ENCODE results near the gene ZNF594. TPM values are rescaled to one million over a fixed set of nuclear protein-coding genes. Genes with fewer than 3 reads are reported as not detected.

Gene ZNF594
- total and polyA plus RNA-seq, 3 donors from 2014 or later: 5.8 to 41.3 (median 31.3) TPM

- TF ChIP-seq CTCF (IDR thresholded peaks at IDR 0.05) (no peak), POLR2A (IDR thresholded peaks at IDR 0.05) (no peak)
- DNase-seq: no peak
- H3K27ac ChIP-seq: no peak overlapping the region
- intact Hi-C loops (cut with DNase I; ENCODE audit: low total_unique reads): no loop called here
- H3K4me1 ChIP-seq: no peaks in the 10 kb centered on the region
- H3K36me3 ChIP-seq (ENCODE audit: low read depth, missing control alignments): no peaks in the 10 kb centered on the region
- no peaks in the 10 kb centered on the region for H3K9me3 ChIP-seq
- H3K4me3 ChIP-seq: no peak overlapping the region
- no peaks in the 10 kb centered on the region for H3K27me3 ChIP-seq
- WGBS, 2 donors: 75 to 94% methylated on average over 5 of the region's 5 CpGs
These were observed 18.4 kb upstream of the ZNF594 start for GRCh38 chr17:5210091-5210490.

GRCh38 chr17:5209396-5209795 is 17.7 kb upstream of the ZNF594 start:
- TF ChIP-seq POLR2A (IDR thresholded peaks at IDR 0.05): no peak
- no peak for TF ChIP-seq CTCF (IDR thresholded peaks at IDR 0.05)
- no peaks in the 10 kb centered on the region for H3K27me3 ChIP-seq
- H3K4me1 ChIP-seq: no peaks in the 10 kb centered on the region
- WGBS, 2 donors: 76 to 96% methylated on average over 3 of the region's 3 CpGs
- H3K9me3 ChIP-seq: no peaks in the 10 kb centered on the region
- no peak for DNase-seq
- intact Hi-C loops (cut with DNase I; ENCODE audit: low total_unique reads): no loop called here
- no peak overlapping the region for H3K4me3 ChIP-seq
- H3K27ac ChIP-seq: no peak overlapping the region
- H3K36me3 ChIP-seq (ENCODE audit: low read depth, missing control alignments): no peaks in the 10 kb centered on the region

- no peak for DNase-seq
- TF ChIP-seq POLR2A (IDR thresholded peaks at IDR 0.05): no peak
- no peak for TF ChIP-seq CTCF (IDR thresholded peaks at IDR 0.05)
- Histone ChIP-seq H3K27me3 (no peaks in the 10 kb centered on the region), H3K27ac (no peak overlapping the region), H3K36me3 (ENCODE audit: low read depth, missing control alignments) (no peaks in the 10 kb centered on the region), H3K4me1 (no peaks in the 10 kb centered on the region), H3K4me3 (no peak overlapping the region), H3K9me3 (no peaks in the 10 kb centered on the region)
- 93 to 94% methylated on average over 1 of the region's 1 CpG for WGBS, 2 donors
- intact Hi-C loops (cut with DNase I; ENCODE audit: low total_unique reads): no loop called here
These were observed 12.2 kb upstream of the ZNF594 start for GRCh38 chr17:5203908-5204294.

- H3K27me3 ChIP-seq: no peaks in the 10 kb centered on the region
- WGBS, 2 donors: 85 to 96% methylated on average over 8 to 14 of the region's 14 CpGs
- no peak for TF ChIP-seq POLR2A (IDR thresholded peaks at IDR 0.05)
- TF ChIP-seq CTCF (IDR thresholded peaks at IDR 0.05): no peak
- H3K4me1 ChIP-seq: no peaks in the 10 kb centered on the region
- DNase-seq: no peak
- H3K36me3 ChIP-seq (ENCODE audit: low read depth, missing control alignments): no peaks in the 10 kb centered on the region
- intact Hi-C loops (cut with DNase I; ENCODE audit: low total_unique reads): no loop called here
- H3K27ac ChIP-seq: no peak overlapping the region
- H3K4me3 ChIP-seq: no peak overlapping the region
- H3K9me3 ChIP-seq: no peaks in the 10 kb centered on the region
These were observed 11.7 kb upstream of the ZNF594 start for GRCh38 chr17:5203178-5203907.

- TF ChIP-seq CTCF (IDR thresholded peaks at IDR 0.05): no peak
- TF ChIP-seq POLR2A (IDR thresholded peaks at IDR 0.05): no peak
- Histone ChIP-seq H3K4me3 (no peak overlapping the region), H3K4me1 (no peaks in the 10 kb centered on the region), H3K9me3 (no peaks in the 10 kb centered on the region), H3K36me3 (ENCODE audit: low read depth, missing control alignments) (no peaks in the 10 kb centered on the region), H3K27ac (no peak overlapping the region), H3K27me3 (no peaks in the 10 kb centered on the region)
- intact Hi-C loops (cut with DNase I; ENCODE audit: low total_unique reads): no loop called here
- 93 to 95% methylated on average over 8 of the region's 8 CpGs for WGBS, 2 donors
- DNase-seq: no peak
These were observed 9.3 kb upstream of the ZNF594 start for GRCh38 chr17:5201011-5201410.

All from testis (tissue), 3 donors.